Measurements from ENCODE around the gene NFKB1. TPM values are rescaled to one million over a fixed set of nuclear protein-coding genes. Genes with fewer than 3 reads are reported as not detected.

Gene NFKB1
- total and polyA plus RNA-seq, 10 of the 15 experiments (the other 5 are each of a cell fraction or from before 2014, with no cell fraction given), result 8.7 to 110 (median 57.3) TPM

- TF ChIP-seq CTCF (IDR thresholded peaks at IDR 0.05 in 2 of 3, conservative IDR thresholded peaks at IDR 0.05 in 1 of 3; ENCODE audit: control insufficient read depth in 2 of 3, extremely low read depth in 1 of 3, insufficient read depth in 1 of 3, low read depth in 3 of 3, low read length in 3 of 3) (no peak), ETV6 (conservative IDR thresholded peaks at IDR 0.05 in 1 of 2, IDR thresholded peaks at IDR 0.05 in 1 of 2; ENCODE audit: borderline replicate concordance in 1 of 2, low read depth in 1 of 2) (peak in 1 of 2 experiments; percentile 85; a peak in 2 of 4 replicates), ZNF24 (IDR thresholded peaks at IDR 0.05) (peak; percentile 38; the same call in 1 of the 2 replicates), SPI1 (IDR thresholded peaks at IDR 0.05; ENCODE audit: borderline replicate concordance, insufficient read depth, low read depth, low read length) (peak; percentile 89; the same call in 1 of the 2 replicates), CBX3 (IDR thresholded peaks at IDR 0.05; ENCODE audit: borderline replicate concordance, low read depth) (no peak), SMAD1 (IDR thresholded peaks at IDR 0.05; ENCODE audit: low read depth, partially characterized antibody) (no peak), RBBP5 (conservative IDR thresholded peaks at IDR 0.05) (no peak), ATF3 (IDR thresholded peaks at IDR 0.05; ENCODE audit: borderline replicate concordance, extremely low read depth, low read depth, low read length) (no peak), IRF3 (IDR thresholded peaks at IDR 0.05) (no peak), FOS (IDR thresholded peaks at IDR 0.05; ENCODE audit: borderline replicate concordance, extremely low read depth, insufficient read length) (no peak), NFYA (IDR thresholded peaks at IDR 0.05; ENCODE audit: borderline replicate concordance, low read depth, low read length) (no peak), BCLAF1 (IDR thresholded peaks at IDR 0.05) (no peak), YBX1 (IDR thresholded peaks at IDR 0.05) (no peak), MAX (IDR thresholded peaks at IDR 0.05; ENCODE audit: low read depth, low read length) (no peak), RAD51 (IDR thresholded peaks at IDR 0.05) (no peak), SKIL (IDR thresholded peaks at IDR 0.05; ENCODE audit: low read depth, poor library complexity, severe bottlenecking) (no peak), FOXM1 (IDR thresholded peaks at IDR 0.05; ENCODE audit: low read depth, low read length) (peak; percentile 44; the same call in 1 of the 2 replicates)
Observed at GRCh38 chr4:102500696-102501446, at the start of gene NFKB1 (continued).
